GM19397 (cell line): ENCODE data around the gene SLC25A33.
"Not testable (repeated sequence)": the region's sequence is repeated elsewhere in the genome, so short reads cannot be mapped to it uniquely, and the experiment has no call there.

Source experiments
- ATAC-seq: cut with Tn5 transposase; IDR thresholded peaks from one replicate; pipeline ENCODE4 v1.9.1; 2021; ENCODE audit warnings: mild to moderate bottlenecking, moderate library complexity; ENCODE audit not compliant: unreplicated experiment

Gene SLC25A33

GRCh38 chr1:9538669-9539164, 548 bp upstream of the SLC25A33 start:
- ATAC-seq, result no peak

- peak; percentile 52 for ATAC-seq
Measured at GRCh38 chr1:9539829-9540550, 725 bp downstream of the SLC25A33 start.

GRCh38 chr1:9542430-9542829, 3.2 kb downstream of the SLC25A33 start:
- no peak for ATAC-seq

- ATAC-seq, result no peak
Measured at GRCh38 chr1:9544926-9545325, 5.7 kb downstream of the SLC25A33 start.

- no peak for ATAC-seq
Measured at GRCh38 chr1:9549955-9550546, 10.8 kb downstream of the SLC25A33 start.

- no peak for ATAC-seq
Measured at GRCh38 chr1:9551984-9552383, 12.7 kb downstream of the SLC25A33 start.

GRCh38 chr1:9553736-9554144, 14.5 kb downstream of the SLC25A33 start:
- no peak for ATAC-seq

GRCh38 chr1:9555942-9556341, 16.7 kb downstream of the SLC25A33 start:
- ATAC-seq, result no peak

- ATAC-seq, result no peak
Measured at GRCh38 chr1:9557624-9558023, 18.4 kb downstream of the SLC25A33 start.

GRCh38 chr1:9558271-9558945, 19.1 kb downstream of the SLC25A33 start:
- ATAC-seq, result no peak

- ATAC-seq, result no peak
Measured at GRCh38 chr1:9558946-9559545, 19.8 kb downstream of the SLC25A33 start.

GRCh38 chr1:9559673-9560072, 20.4 kb downstream of the SLC25A33 start:
- ATAC-seq, result no peak

- not testable (repeated sequence) for ATAC-seq
Measured at GRCh38 chr1:9560090-9560489, 20.8 kb downstream of the SLC25A33 start.

- no peak for ATAC-seq
Measured at GRCh38 chr1:9561429-9561828, 22.2 kb downstream of the SLC25A33 start.

- ATAC-seq, result no peak
Measured at GRCh38 chr1:9569267-9569666, 30.0 kb downstream of the SLC25A33 start.

- ATAC-seq, result not testable (repeated sequence)
Measured at GRCh38 chr1:9570886-9571529, 31.7 kb downstream of the SLC25A33 start.

- no peak for ATAC-seq
Measured at GRCh38 chr1:9573723-9574122, 34.5 kb downstream of the SLC25A33 start.

GRCh38 chr1:9575486-9575885, 36.2 kb downstream of the SLC25A33 start:
- no peak for ATAC-seq

GRCh38 chr1:9576903-9577302, 37.6 kb downstream of the SLC25A33 start:
- no peak for ATAC-seq

- no peak for ATAC-seq
Measured at GRCh38 chr1:9577423-9577822, 38.2 kb downstream of the SLC25A33 start.

- ATAC-seq, result no peak
Measured at GRCh38 chr1:9580942-9581341, 41.7 kb downstream of the SLC25A33 start.
